IMR-90 (cell line): ENCODE measurements around the gene SLC24A3. TPM values are rescaled to one million over a fixed set of nuclear protein-coding genes. Genes with fewer than 3 reads are reported as not detected.

Experiments used
- ATAC-seq: fragments of 200-7000 bp; cut with Tn5 transposase; 2 replicates; pipeline ENCODE4 v1.9.1; 2020; ENCODE audit warnings: low read depth, mild to moderate bottlenecking, moderate library complexity
- BruUV-seq: library from RNA; stranded (reverse); fragments of 400-500 nt; replicated peaks from 2 replicates; lab custom pipeline; 2021; lab: Mats Ljungman, UMichigan
- CTCF ChIA-PET: fragments of 300-600 bp; formaldehyde crosslinking; extraction: SDS; loops from one replicate; lab custom pipeline; 2021; ENCODE audit warnings: antibody characterized with exemption; lab: Yijun Ruan, JAX
- POLR2A ChIA-PET: fragments of 300-600 bp; sonication (Branson Sonifier 250); formaldehyde crosslinking; loops from one replicate; lab custom pipeline; 2022; ENCODE audit warnings: antibody characterized with exemption; ENCODE audit not compliant: unreplicated experiment; lab: Charles Lee
- DNase-seq: peaks from one replicate; pipeline ENCODE4 v3.0.0; 2013
- H2AFZ ChIP-seq: replicated peaks from 2 replicates; pipeline ENCODE3; 2013; ENCODE audit warnings: low read length, mild to moderate bottlenecking; ENCODE audit not compliant: poor library complexity
- H2AK5ac ChIP-seq: 2 replicates; pipeline ENCODE4 v1.6.1; 2013; ENCODE audit warnings: low read depth, low read length, inconsistent platforms
- H2AK9ac ChIP-seq: replicated peaks from 2 replicates; pipeline ENCODE3; 2013; ENCODE audit warnings: mild to moderate bottlenecking, low read depth, low read length, moderate library complexity; ENCODE audit not compliant: poor library complexity
- H2BK120ac ChIP-seq: 2 replicates; pipeline ENCODE4 v1.6.1; 2013; ENCODE audit warnings: low read depth, low read length, inconsistent platforms
- H2BK15ac ChIP-seq: 3 replicates; pipeline ENCODE4 v1.6.1; 2013; ENCODE audit warnings: low read depth, low read length, inconsistent platforms
- H2BK20ac ChIP-seq: 2 replicates; pipeline ENCODE4 v1.6.1; 2013; ENCODE audit warnings: low read depth, mild to moderate bottlenecking, inconsistent platforms, low read length, moderate library complexity
- H2BK5ac ChIP-seq: 2 replicates; pipeline ENCODE4 v1.6.1; 2013; ENCODE audit warnings: mild to moderate bottlenecking, low read depth, low read length, inconsistent platforms; ENCODE audit not compliant: poor library complexity, severe bottlenecking
- H3K14ac ChIP-seq: replicated peaks from 2 replicates; pipeline ENCODE4 v1.6.1; 2013; ENCODE audit warnings: low read depth, low read length, inconsistent platforms
- H3K18ac ChIP-seq: 2 replicates; pipeline ENCODE4 v1.6.1; 2013; ENCODE audit warnings: low read depth, low read length, control low read depth
- H3K23ac ChIP-seq: 2 replicates; pipeline ENCODE4 v1.6.1; 2013; ENCODE audit warnings: low read depth, low read length, inconsistent platforms
- H3K27ac ChIP-seq: 2 replicates; pipeline ENCODE4 v1.5.1; 2013; ENCODE audit warnings: mild to moderate bottlenecking, control low read depth, low read length; ENCODE audit not compliant: insufficient read depth
- H3K27me3 ChIP-seq: 2 replicates; pipeline ENCODE4 v1.6.1; 2013; ENCODE audit warnings: low read length; ENCODE audit not compliant: control insufficient read depth, insufficient read depth
- H3K36me3 ChIP-seq: 2 replicates; pipeline ENCODE4 v1.6.1; 2013; ENCODE audit warnings: low read length, mixed read lengths; ENCODE audit not compliant: control insufficient read depth, insufficient read depth
- H3K4ac ChIP-seq: 2 replicates; pipeline ENCODE4 v1.6.1; 2013; ENCODE audit warnings: low read depth, low read length, inconsistent platforms
- H3K4me1 ChIP-seq: 2 replicates; pipeline ENCODE4 v1.6.1; 2013; ENCODE audit warnings: low read length, mixed read lengths; ENCODE audit not compliant: control insufficient read depth, insufficient read depth
- H3K4me2 ChIP-seq: 2 replicates; pipeline ENCODE4 v1.6.1; 2013; ENCODE audit warnings: low read depth, mild to moderate bottlenecking, control low read depth, low read length, moderate library complexity
- H3K4me3 ChIP-seq: 2 replicates; pipeline ENCODE4 v1.5.1; 2013; ENCODE audit warnings: low read depth, mild to moderate bottlenecking, control low read depth, low read length, moderate library complexity; ENCODE audit not compliant: insufficient read depth
- H3K56ac ChIP-seq: 2 replicates; pipeline ENCODE4 v1.6.1; 2013; ENCODE audit warnings: low read length, inconsistent platforms; ENCODE audit not compliant: insufficient read depth; ENCODE audit errors: extremely low read depth
- H3K79me1 ChIP-seq, 2 experiments: 2 replicates each; pipeline ENCODE4 v1.6.1; 2013; ENCODE audit warnings: low read length in 2 of 2, inconsistent platforms in 1 of 2, low read depth in 1 of 2
- H3K9ac ChIP-seq: 2 replicates; pipeline ENCODE4 v1.6.1; 2013; ENCODE audit warnings: low read depth, low read length, control low read depth
- H3K9me1 ChIP-seq: 2 replicates; pipeline ENCODE4 v1.6.1; 2013; ENCODE audit warnings: low read length, inconsistent platforms; ENCODE audit not compliant: insufficient read depth
- H3K9me3 ChIP-seq: 2 replicates; pipeline ENCODE4 v1.6.1; 2013; ENCODE audit warnings: low read length; ENCODE audit not compliant: control insufficient read depth, insufficient read depth
- H4K20me1 ChIP-seq: 2 replicates; pipeline ENCODE4 v1.6.1; 2013; ENCODE audit warnings: low read length, inconsistent platforms; ENCODE audit not compliant: insufficient read depth
- H4K5ac ChIP-seq: 2 replicates; pipeline ENCODE4 v1.6.1; 2013; ENCODE audit warnings: mild to moderate bottlenecking, low read depth, low read length, control low read depth
- H4K8ac ChIP-seq, 2 experiments: 2 replicates each; pipeline ENCODE4 v1.6.1; 2013; ENCODE audit warnings: low read depth in 2 of 2, low read length in 2 of 2, control low read depth in 1 of 2, inconsistent platforms in 1 of 2
- H4K91ac ChIP-seq: 2 replicates; pipeline ENCODE4 v1.6.1; 2013; ENCODE audit warnings: low read depth, low read length, inconsistent platforms; ENCODE audit not compliant: insufficient read depth
- BHLHE40 ChIP-seq: fragments of 150-350 bp; IDR thresholded peaks from 2 replicates; pipeline ENCODE4 v1.6.1; 2016; ENCODE audit warnings: mild to moderate bottlenecking, low read depth, low read length
- CHD1 ChIP-seq: IDR thresholded peaks from 2 replicates; pipeline ENCODE4 v1.6.1; 2012; ENCODE audit warnings: low read depth, low read length, improper control_type of control experiment
- FOS ChIP-seq: fragments of 150-350 bp; IDR thresholded peaks from 2 replicates; pipeline ENCODE4 v1.6.1; 2016; ENCODE audit warnings: low read depth, low read length
- MXI1 ChIP-seq: IDR thresholded peaks from 2 replicates; pipeline ENCODE4 v1.6.1; 2012; ENCODE audit warnings: low read depth, mild to moderate bottlenecking, low read length, moderate library complexity, borderline replicate concordance
- POLR2A ChIP-seq: IDR thresholded peaks from 2 replicates; pipeline ENCODE4 v1.6.1; 2012; ENCODE audit warnings: mild to moderate bottlenecking, low read depth, low read length
- RCOR1 ChIP-seq: IDR thresholded peaks from 2 replicates; pipeline ENCODE4 v1.6.1; 2012; ENCODE audit warnings: mild to moderate bottlenecking, low read length, improper control_type of control experiment; ENCODE audit not compliant: insufficient replicate concordance
- USF2 ChIP-seq: fragments of 150-350 bp; IDR thresholded peaks from 2 replicates; pipeline ENCODE4 v1.6.1; 2017; ENCODE audit warnings: mild to moderate bottlenecking, antibody characterized with exemption, low read length, low read depth
- WGBS, 2 experiments: methylation state at CpG; one replicate each; pipeline versions ENCODE4 v1.1.5 to v1.1.7; 2013; ENCODE audit warnings: missing lambda C conversion rate in 2 of 2; ENCODE audit not compliant: insufficient read length in 1 of 2; ENCODE audit errors: extremely low coverage in 2 of 2; 5-methylcytosine and 5-hydroxymethylcytosine counted together
- dilution Hi-C: fragments of 300-500 bp; cut with HindIII; formaldehyde crosslinking; loops from one replicate; pipeline ENCODE4 v1.14.3; 2018; ENCODE audit warnings: low sequenced_read_pairs; ENCODE audit not compliant: unreplicated experiment
- in situ Hi-C: fragments of 300-500 bp; cut with MboI; formaldehyde crosslinking; loops from 3 replicates; pipeline ENCODE4 v1.14.3; 2019; ENCODE audit warnings: low sequenced_read_pairs, inconsistent platforms, mixed read lengths
- intact Hi-C: fragments of 100-400 bp; cut with micrococcal nuclease; formaldehyde crosslinking; loops from 2 replicates; pipeline ENCODE4 v1.10.0; 2022
- polyA plus RNA-seq, 3 experiments: library from polyadenylated mRNA; depleted of rRNA; stranded (reverse); fragments of >200 nt; gene quantifications; 2 replicates each; pipeline ENCODE4 v1.2.3, GENCODE V29; 2012; ENCODE audit warnings: low replicate concordance in 1 of 3
- total RNA-seq: library from RNA; depleted of rRNA; stranded (reverse); fragments of >200 nt; gene quantifications from 2 replicates; pipeline ENCODE4 v1.2.3, GENCODE V29; 2012

SLC24A3 gene
- total and polyA plus RNA-seq, 2 of the 4 experiments (the other 2 are of a cell fraction), result not detected

- no peak overlapping the region for H3K9ac ChIP-seq
- H4K20me1 ChIP-seq, result no peaks in the 10 kb centered on the region
- no peak overlapping the region for H2BK20ac ChIP-seq
- H2AK5ac ChIP-seq, result no peak overlapping the region
- in situ Hi-C loops (no loop called here), intact Hi-C loops (no loop called here), dilution Hi-C loops (no loop called here)
- H4K8ac ChIP-seq, result no peak overlapping the region
- no peaks in the 10 kb centered on the region for H3K79me1 ChIP-seq
- H3K56ac ChIP-seq, result no peak overlapping the region
- H2AFZ ChIP-seq, result no peak overlapping the region
- no peak overlapping the region for H2AK9ac ChIP-seq
- ATAC-seq, result no peak
- no peak overlapping the region for H3K23ac ChIP-seq
- no peaks in the 10 kb centered on the region for H3K27me3 ChIP-seq
- ChIA-PET CTCF (interaction anchor here (0.5 kb wide), 1 partner anchor 771 kb away, joined by 3 read pairs; no protein-coding TSS in a partner anchor), POLR2A (no interaction called here)
- no peaks in the 10 kb centered on the region for H3K36me3 ChIP-seq
- no TSS peak for BruUV-seq
- TF ChIP-seq FOS (no peak), BHLHE40 (no peak), USF2 (no peak), CHD1 (no peak), POLR2A (no peak), MXI1 (no peak), RCOR1 (no peak)
- H3K4me1 ChIP-seq, result no peaks in the 10 kb centered on the region
- 67% methylated on average over 3 of the region's 4 CpGs; no CpG with 5 or more reads in 1 of the 2 experiments for WGBS, 2 experiments
- H3K18ac ChIP-seq, result no peak overlapping the region
- no peak overlapping the region for H3K27ac ChIP-seq
- no peak overlapping the region for H2BK5ac ChIP-seq
- no peaks in the 10 kb centered on the region for H3K9me1 ChIP-seq
- no peak overlapping the region for H3K14ac ChIP-seq
- no peak overlapping the region for H4K5ac ChIP-seq
- DNase-seq, result no peak
- H2BK120ac ChIP-seq, result no peak overlapping the region
- no peak overlapping the region for H4K91ac ChIP-seq
- no peak overlapping the region for H2BK15ac ChIP-seq
- no peaks in the 10 kb centered on the region for H3K9me3 ChIP-seq
- no peak overlapping the region for H3K4me2 ChIP-seq
- no peak overlapping the region for H3K4me3 ChIP-seq
- no peak overlapping the region for H3K4ac ChIP-seq
These were observed 251.2 kb downstream of the SLC24A3 start for GRCh38 chr20:19463597-19463996.
